ENCODE measurements around the gene CDHR2.

The CDHR2 gene, protein sequence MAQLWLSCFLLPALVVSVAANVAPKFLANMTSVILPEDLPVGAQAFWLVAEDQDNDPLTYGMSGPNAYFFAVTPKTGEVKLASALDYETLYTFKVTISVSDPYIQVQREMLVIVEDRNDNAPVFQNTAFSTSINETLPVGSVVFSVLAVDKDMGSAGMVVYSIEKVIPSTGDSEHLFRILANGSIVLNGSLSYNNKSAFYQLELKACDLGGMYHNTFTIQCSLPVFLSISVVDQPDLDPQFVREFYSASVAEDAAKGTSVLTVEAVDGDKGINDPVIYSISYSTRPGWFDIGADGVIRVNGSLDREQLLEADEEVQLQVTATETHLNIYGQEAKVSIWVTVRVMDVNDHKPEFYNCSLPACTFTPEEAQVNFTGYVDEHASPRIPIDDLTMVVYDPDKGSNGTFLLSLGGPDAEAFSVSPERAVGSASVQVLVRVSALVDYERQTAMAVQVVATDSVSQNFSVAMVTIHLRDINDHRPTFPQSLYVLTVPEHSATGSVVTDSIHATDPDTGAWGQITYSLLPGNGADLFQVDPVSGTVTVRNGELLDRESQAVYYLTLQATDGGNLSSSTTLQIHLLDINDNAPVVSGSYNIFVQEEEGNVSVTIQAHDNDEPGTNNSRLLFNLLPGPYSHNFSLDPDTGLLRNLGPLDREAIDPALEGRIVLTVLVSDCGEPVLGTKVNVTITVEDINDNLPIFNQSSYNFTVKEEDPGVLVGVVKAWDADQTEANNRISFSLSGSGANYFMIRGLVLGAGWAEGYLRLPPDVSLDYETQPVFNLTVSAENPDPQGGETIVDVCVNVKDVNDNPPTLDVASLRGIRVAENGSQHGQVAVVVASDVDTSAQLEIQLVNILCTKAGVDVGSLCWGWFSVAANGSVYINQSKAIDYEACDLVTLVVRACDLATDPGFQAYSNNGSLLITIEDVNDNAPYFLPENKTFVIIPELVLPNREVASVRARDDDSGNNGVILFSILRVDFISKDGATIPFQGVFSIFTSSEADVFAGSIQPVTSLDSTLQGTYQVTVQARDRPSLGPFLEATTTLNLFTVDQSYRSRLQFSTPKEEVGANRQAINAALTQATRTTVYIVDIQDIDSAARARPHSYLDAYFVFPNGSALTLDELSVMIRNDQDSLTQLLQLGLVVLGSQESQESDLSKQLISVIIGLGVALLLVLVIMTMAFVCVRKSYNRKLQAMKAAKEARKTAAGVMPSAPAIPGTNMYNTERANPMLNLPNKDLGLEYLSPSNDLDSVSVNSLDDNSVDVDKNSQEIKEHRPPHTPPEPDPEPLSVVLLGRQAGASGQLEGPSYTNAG (N-terminal part only)

DNA sequence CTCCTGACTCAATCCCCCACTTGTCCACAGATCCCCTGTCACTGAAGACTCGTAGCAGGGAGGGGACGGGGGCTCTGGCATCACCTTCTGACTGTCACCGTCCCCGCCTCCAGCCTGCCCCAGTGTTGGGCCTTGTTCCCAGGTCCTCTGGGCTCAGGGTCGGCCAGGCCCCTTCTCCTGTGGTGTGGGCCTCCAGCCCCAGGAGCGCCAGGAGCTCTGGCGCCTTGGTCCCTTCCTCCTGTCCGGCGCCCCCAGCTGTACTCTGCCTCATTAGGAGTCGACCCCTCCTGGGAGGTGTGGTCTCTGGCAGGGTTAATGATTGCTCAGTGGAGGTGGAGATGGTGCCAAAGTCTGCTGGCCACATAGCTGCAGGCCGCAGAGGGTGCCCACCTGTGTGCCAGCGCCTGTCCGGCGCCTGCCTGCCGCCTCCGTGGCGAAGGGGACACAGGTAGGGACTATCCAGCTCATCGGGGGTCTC is at the start of gene CDHR2:
CDHR2 (plus strand) TSS at position 376 of the 478 bp plus-strand sequence. CDS start 16,011 bp downstream, outside the sequence.
- Histone ChIP-seq H3K4me1 (ENCODE audit: control insufficient read depth, insufficient read depth, low read length, unreplicated experiment) (peaks cover 15% of the 10 kb centered on the region), H3K27me3 (ENCODE audit: insufficient read depth, low read length) (no peaks in the 10 kb centered on the region), H3K4me3 (ENCODE audit: low read depth, low read length) (no peak within 1 kb of the TSS), H3K27ac (ENCODE audit: low read depth, low read length) (0 out of 2 replicates have a peak within 1 kb of the TSS, but pooled peaks have one; percentile 3), H3K79me2 (ENCODE audit: control insufficient read depth, insufficient read depth, low read length, unreplicated experiment) (no peaks in the 10 kb centered on the region), H3K36me3 (ENCODE audit: insufficient read depth, low read length) (no peaks in the 10 kb centered on the region), H2AFZ (ENCODE audit: low read length, unreplicated experiment) (no peak within 1 kb of the TSS)

DNA sequence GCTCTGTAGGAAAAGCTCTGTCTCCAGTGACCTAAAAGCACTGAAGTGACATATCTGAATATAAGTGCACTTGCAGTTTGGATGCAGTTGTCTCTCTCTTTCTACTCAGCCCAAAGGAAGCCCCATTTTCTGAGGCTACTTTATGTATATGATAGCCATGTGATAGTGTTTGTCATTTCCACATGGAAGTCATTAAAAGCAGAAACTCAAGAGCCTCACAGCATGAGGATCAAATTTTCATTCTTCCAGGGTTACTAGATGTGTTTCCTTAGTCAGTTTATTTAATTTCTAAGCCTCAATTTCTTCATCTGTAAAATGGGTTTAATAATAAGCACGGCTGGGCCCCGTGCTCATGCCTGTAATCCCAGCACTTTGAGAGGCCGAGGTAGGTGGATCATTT is 48.6 kb upstream of the CDHR2 start:
- Histone ChIP-seq H3K79me2 (ENCODE audit: control insufficient read depth, insufficient read depth, low read length, unreplicated experiment) (peaks cover 4% of the 10 kb centered on the region), H3K4me3 (ENCODE audit: low read depth, low read length) (no peak overlapping the region), H3K4me1 (ENCODE audit: control insufficient read depth, insufficient read depth, low read length, unreplicated experiment) (peaks cover 34% of the 10 kb centered on the region), H3K36me3 (ENCODE audit: insufficient read depth, low read length) (peaks cover 34% of the 10 kb centered on the region), H2AFZ (ENCODE audit: low read length, unreplicated experiment) (no peak overlapping the region), H3K27me3 (ENCODE audit: insufficient read depth, low read length) (no peaks in the 10 kb centered on the region), H3K27ac (ENCODE audit: low read depth, low read length) (peak overlapping the region; percentile 50)

DNA sequence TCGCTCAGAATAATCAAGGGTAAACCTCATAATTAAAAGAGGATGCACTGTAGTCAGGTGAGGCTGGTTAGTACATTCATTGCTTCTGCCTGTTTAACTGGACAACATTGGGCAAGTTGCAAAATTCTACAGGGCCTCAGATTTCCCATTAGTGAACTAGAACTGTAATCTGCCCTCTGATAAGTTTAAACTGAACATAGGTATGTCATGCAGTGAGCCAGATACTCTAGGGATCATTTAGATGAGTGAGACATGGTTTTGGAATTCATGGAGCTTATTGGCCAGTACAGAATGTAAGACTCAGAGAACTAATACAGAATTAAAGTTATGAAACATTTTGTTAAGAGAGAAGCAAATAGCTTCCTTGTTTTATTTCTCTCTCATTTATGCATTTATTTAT is 47.8 kb upstream of the CDHR2 start:
- no peak overlapping the region for H3K4me3 ChIP-seq (ENCODE audit: low read depth, low read length)
- no peaks in the 10 kb centered on the region for H3K27me3 ChIP-seq (ENCODE audit: insufficient read depth, low read length)
- peaks cover 4% of the 10 kb centered on the region for H3K79me2 ChIP-seq (ENCODE audit: control insufficient read depth, insufficient read depth, low read length, unreplicated experiment)
- H3K4me1 ChIP-seq (ENCODE audit: control insufficient read depth, insufficient read depth, low read length, unreplicated experiment) = peaks cover 34% of the 10 kb centered on the region
- peak overlapping the region; percentile 50 for H3K27ac ChIP-seq (ENCODE audit: low read depth, low read length)
- no peak overlapping the region for H2AFZ ChIP-seq (ENCODE audit: low read length, unreplicated experiment)
- peaks cover 35% of the 10 kb centered on the region for H3K36me3 ChIP-seq (ENCODE audit: insufficient read depth, low read length)

DNA sequence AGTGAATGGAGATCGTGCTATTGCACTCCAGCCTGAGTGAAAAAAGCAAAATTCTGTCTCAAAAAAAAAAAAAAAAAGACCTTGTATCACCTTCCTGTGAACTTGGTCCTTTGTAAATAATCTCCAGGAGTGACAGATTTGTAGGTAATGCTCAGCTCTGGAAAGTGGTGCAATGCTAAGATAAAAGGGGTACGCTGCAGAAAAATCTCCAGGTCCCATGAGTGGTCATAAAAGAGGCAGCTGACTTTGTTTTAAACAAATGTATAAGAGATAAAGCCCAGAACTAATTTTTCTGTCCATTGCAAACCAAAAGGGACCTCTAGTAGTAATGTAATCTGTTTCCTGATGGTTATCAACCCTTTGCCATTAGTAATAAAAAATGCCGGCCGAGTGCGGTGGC is 45.6 kb upstream of the CDHR2 start:
- no peak overlapping the region for H3K4me3 ChIP-seq (ENCODE audit: low read depth, low read length)
- peaks cover 37% of the 10 kb centered on the region for H3K36me3 ChIP-seq (ENCODE audit: insufficient read depth, low read length)
- H3K4me1 ChIP-seq (ENCODE audit: control insufficient read depth, insufficient read depth, low read length, unreplicated experiment) = peaks cover 19% of the 10 kb centered on the region
- H2AFZ ChIP-seq (ENCODE audit: low read length, unreplicated experiment) = no peak overlapping the region
- H3K27me3 ChIP-seq (ENCODE audit: insufficient read depth, low read length) = no peaks in the 10 kb centered on the region
- peaks cover 4% of the 10 kb centered on the region for H3K79me2 ChIP-seq (ENCODE audit: control insufficient read depth, insufficient read depth, low read length, unreplicated experiment)
- no peak overlapping the region for H3K27ac ChIP-seq (ENCODE audit: low read depth, low read length)

DNA sequence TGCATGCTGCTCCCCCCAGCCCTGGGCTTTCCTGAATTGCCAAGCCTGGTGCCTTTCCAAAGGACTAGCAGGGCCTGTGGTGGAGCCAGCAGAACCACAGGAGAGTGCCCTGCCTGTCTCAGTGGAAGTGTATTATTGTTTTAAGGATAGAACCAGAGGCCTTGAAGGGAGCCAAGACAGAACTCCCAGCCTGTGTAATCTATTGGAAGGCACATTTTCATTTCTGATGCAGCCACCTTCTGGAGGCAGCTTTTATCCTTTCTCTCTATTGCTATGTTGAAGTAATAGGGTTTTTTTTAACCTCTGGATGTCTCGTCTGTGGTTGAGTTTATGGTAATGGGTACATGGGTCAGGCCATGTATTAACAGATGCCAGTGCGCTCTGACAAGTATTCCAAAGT is 41.2 kb upstream of the CDHR2 start:
- Histone ChIP-seq H3K36me3 (ENCODE audit: insufficient read depth, low read length) (peaks cover 22% of the 10 kb centered on the region), H3K4me1 (ENCODE audit: control insufficient read depth, insufficient read depth, low read length, unreplicated experiment) (no peaks in the 10 kb centered on the region), H3K4me3 (ENCODE audit: low read depth, low read length) (no peak overlapping the region), H3K27me3 (ENCODE audit: insufficient read depth, low read length) (no peaks in the 10 kb centered on the region), H3K27ac (ENCODE audit: low read depth, low read length) (no peak overlapping the region), H2AFZ (ENCODE audit: low read length, unreplicated experiment) (no peak overlapping the region), H3K79me2 (ENCODE audit: control insufficient read depth, insufficient read depth, low read length, unreplicated experiment) (no peaks in the 10 kb centered on the region)

DNA sequence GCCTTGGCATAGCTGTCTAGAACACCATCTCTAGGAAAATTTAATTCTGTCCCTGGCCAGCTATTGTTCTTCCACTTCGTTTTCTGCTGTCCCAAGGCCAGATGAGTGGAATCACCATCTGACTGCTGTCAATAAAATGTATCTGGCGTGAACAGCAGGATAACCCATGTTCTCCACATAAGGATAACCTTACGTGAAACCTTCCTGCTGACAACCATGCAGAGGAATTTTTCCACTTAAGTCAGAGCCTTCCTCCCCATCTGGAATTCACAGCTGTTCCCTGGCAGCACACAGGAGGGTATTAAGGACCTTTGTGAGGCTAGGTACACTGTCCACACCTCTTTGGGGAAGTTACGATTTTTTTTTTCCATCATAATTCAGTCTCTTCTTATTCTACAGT is 40.5 kb upstream of the CDHR2 start:
- H3K27me3 ChIP-seq (ENCODE audit: insufficient read depth, low read length) = no peaks in the 10 kb centered on the region
- no peak overlapping the region for H2AFZ ChIP-seq (ENCODE audit: low read length, unreplicated experiment)
- H3K36me3 ChIP-seq (ENCODE audit: insufficient read depth, low read length) = peaks cover 22% of the 10 kb centered on the region
- H3K27ac ChIP-seq (ENCODE audit: low read depth, low read length) = no peak overlapping the region
- H3K4me3 ChIP-seq (ENCODE audit: low read depth, low read length) = no peak overlapping the region
- H3K79me2 ChIP-seq (ENCODE audit: control insufficient read depth, insufficient read depth, low read length, unreplicated experiment) = no peaks in the 10 kb centered on the region
- no peaks in the 10 kb centered on the region for H3K4me1 ChIP-seq (ENCODE audit: control insufficient read depth, insufficient read depth, low read length, unreplicated experiment)

DNA sequence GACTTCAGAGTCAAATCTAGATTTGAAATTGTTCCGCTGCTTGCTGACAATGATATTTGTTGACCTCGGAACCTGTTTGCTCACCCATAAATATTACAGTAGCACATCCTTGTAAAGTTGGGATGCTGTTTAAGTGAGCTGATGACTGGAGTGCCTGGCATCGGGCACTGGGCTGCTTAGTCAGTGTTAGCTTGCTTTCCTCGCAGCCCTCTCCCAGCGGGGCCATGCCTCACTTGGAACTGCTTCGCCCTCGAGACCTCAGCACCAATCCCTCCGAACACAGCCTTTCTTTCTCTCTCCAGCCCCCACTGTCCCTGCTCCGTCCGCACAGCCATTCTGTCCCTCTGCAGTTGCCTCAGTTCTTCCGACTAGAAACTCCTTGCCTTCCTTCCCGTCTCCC is 35.4 kb upstream of the CDHR2 start:
- Histone ChIP-seq H3K27ac (ENCODE audit: low read depth, low read length) (no peak overlapping the region), H3K4me1 (ENCODE audit: control insufficient read depth, insufficient read depth, low read length, unreplicated experiment) (no peaks in the 10 kb centered on the region), H3K27me3 (ENCODE audit: insufficient read depth, low read length) (no peaks in the 10 kb centered on the region), H3K4me3 (ENCODE audit: low read depth, low read length) (no peak overlapping the region), H2AFZ (ENCODE audit: low read length, unreplicated experiment) (no peak overlapping the region), H3K79me2 (ENCODE audit: control insufficient read depth, insufficient read depth, low read length, unreplicated experiment) (no peaks in the 10 kb centered on the region), H3K36me3 (ENCODE audit: insufficient read depth, low read length) (peaks cover 8% of the 10 kb centered on the region; the same call in 1 of the 2 replicates)

DNA sequence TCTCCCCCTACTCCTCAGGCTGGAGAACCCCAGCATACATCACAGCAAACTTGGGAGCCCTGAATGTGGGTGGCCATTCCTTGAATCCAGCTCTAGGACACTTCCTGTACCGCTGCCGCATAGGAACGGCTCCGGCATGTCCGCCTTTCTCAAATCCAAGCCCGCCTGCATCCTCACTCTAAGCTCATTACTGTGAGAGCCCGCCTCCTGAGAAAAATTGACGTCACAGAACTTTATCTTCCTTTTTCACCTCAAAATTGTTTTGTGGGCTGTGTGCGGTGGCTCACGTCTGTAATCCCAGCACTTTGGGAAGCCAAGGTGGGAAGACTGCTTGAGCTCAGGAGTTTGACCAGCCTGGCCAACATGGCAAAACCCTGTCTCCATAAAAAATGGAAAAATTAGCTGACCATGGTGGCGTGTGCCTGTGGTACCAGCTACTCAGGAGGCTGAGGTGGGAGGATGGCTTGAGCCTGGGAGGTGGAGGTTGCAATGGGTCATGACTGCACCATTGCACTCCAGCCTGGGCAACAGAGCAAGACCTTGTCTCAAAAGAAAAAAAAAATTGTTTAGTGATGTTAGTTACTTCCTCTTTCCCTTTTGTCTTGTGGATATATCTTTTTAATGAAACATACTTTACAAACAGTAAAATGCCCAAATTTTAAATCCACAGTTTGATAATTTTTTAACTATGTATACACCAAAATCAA is 34.7 kb upstream of the CDHR2 start:
- Histone ChIP-seq H3K4me3 (ENCODE audit: low read depth, low read length) (no peak overlapping the region), H3K4me1 (ENCODE audit: control insufficient read depth, insufficient read depth, low read length, unreplicated experiment) (no peaks in the 10 kb centered on the region), H3K79me2 (ENCODE audit: control insufficient read depth, insufficient read depth, low read length, unreplicated experiment) (no peaks in the 10 kb centered on the region), H3K36me3 (ENCODE audit: insufficient read depth, low read length) (peaks cover 3% of the 10 kb centered on the region; the same call in 1 of the 2 replicates), H3K27ac (ENCODE audit: low read depth, low read length) (no peak overlapping the region), H3K27me3 (ENCODE audit: insufficient read depth, low read length) (no peaks in the 10 kb centered on the region), H2AFZ (ENCODE audit: low read length, unreplicated experiment) (no peak overlapping the region)

DNA sequence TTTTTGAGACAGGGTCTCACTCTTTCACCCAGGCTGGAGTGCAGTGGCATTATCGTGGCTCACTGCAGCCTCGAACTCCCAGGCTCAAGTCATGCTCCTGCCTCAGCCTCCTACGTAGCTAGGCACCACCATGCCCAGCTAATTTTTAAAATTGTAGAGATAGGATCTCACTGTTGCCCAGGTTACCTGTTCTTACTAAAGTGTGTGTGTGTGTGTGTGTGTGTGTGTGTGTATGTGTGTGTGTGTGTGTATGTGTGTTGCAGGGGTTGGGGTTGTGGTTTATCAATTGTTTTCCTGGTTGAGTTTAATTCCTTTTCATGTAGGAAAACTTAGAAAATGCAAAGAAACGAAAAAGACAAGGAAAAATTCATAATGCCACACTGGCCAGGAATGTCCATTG is 33.7 kb upstream of the CDHR2 start:
- Histone ChIP-seq H3K36me3 (ENCODE audit: insufficient read depth, low read length) (no peaks in the 10 kb centered on the region), H3K4me1 (ENCODE audit: control insufficient read depth, insufficient read depth, low read length, unreplicated experiment) (no peaks in the 10 kb centered on the region), H2AFZ (ENCODE audit: low read length, unreplicated experiment) (no peak overlapping the region), H3K79me2 (ENCODE audit: control insufficient read depth, insufficient read depth, low read length, unreplicated experiment) (no peaks in the 10 kb centered on the region), H3K27me3 (ENCODE audit: insufficient read depth, low read length) (no peaks in the 10 kb centered on the region), H3K27ac (ENCODE audit: low read depth, low read length) (no peak overlapping the region), H3K4me3 (ENCODE audit: low read depth, low read length) (no peak overlapping the region)
